Vagina (tissue), 2 donors: ENCODE measurements around the gene SORCS1. TPM values are rescaled to one million over a fixed set of nuclear protein-coding genes. Genes with fewer than 3 reads are reported as not detected.

Experiments used
- DNase-seq, 2 donors: peaks; one replicate each; pipeline ENCODE4 v3.0.0-alpha.2; 2017; ENCODE audit errors: extremely low spot score in 2 of 2
- H3K27ac ChIP-seq: fragments of 200-600 bp; sonication (generic); one replicate; pipeline ENCODE4 v1.5.1; 2019
- H3K27me3 ChIP-seq: fragments of 200-600 bp; sonication (generic); one replicate; pipeline ENCODE4 v1.5.1; 2019
- H3K36me3 ChIP-seq, 2 donors: fragments of 200-600 bp; sonication (generic); one replicate each; pipeline ENCODE4 v1.5.1; 2017 to 2019
- H3K4me1 ChIP-seq: fragments of 200-600 bp; sonication (generic); one replicate; pipeline ENCODE4 v1.5.1; 2019
- H3K4me3 ChIP-seq, 2 donors: fragments of 200-600 bp; sonication (generic); 1 replicate in 1 of 2; 2 replicates in 1 of 2; pipeline ENCODE4 v1.5.1; 2016 to 2019
- H3K9me3 ChIP-seq: fragments of 200-600 bp; sonication (generic); one replicate; pipeline ENCODE4 v1.5.1; 2019
- POLR2A ChIP-seq, 2 donors: fragments of 450-650 bp; IDR thresholded peaks; one replicate each; pipeline ENCODE4 v1.6.1; 2017; ENCODE audit warnings: antibody characterized with exemption in 2 of 2, mild to moderate bottlenecking in 2 of 2, moderate library complexity in 2 of 2
- POLR2AphosphoS5 ChIP-seq, 2 donors: sonication (generic); formaldehyde crosslinking; IDR thresholded peaks; one replicate each; pipeline ENCODE4 v1.9.0; 2017; ENCODE audit warnings: antibody characterized with exemption in 2 of 2, mild to moderate bottlenecking in 2 of 2, low read depth in 1 of 2; ENCODE audit not compliant: insufficient read depth in 1 of 2
- intact Hi-C: fragments of 100-400 bp; cut with DNase I; formaldehyde crosslinking; loops from one replicate; pipeline ENCODE4 v1.15.1; 2023
- total RNA-seq: library from RNA; depleted of rRNA; stranded (reverse); fragments of >200 nt; gene quantifications from one replicate; pipeline ENCODE4 v1.2.3, GENCODE V29; 2016
- TF ChIP-seq, protein P1 (sequence below), 3 experiments: fragments of 450-650 bp in 2 of 3; fragments of 200-600 bp in 1 of 3; sonication (generic) in 1 of 3; IDR thresholded peaks; one replicate each; pipeline ENCODE4 v1.5.1; 2017 to 2019; ENCODE audit warnings: antibody characterized with exemption in 3 of 3, mild to moderate bottlenecking in 2 of 3, moderate library complexity in 2 of 3

Gene SORCS1
- total RNA-seq, 1 donor from 2014 or later = 5.9 TPM

DNA sequence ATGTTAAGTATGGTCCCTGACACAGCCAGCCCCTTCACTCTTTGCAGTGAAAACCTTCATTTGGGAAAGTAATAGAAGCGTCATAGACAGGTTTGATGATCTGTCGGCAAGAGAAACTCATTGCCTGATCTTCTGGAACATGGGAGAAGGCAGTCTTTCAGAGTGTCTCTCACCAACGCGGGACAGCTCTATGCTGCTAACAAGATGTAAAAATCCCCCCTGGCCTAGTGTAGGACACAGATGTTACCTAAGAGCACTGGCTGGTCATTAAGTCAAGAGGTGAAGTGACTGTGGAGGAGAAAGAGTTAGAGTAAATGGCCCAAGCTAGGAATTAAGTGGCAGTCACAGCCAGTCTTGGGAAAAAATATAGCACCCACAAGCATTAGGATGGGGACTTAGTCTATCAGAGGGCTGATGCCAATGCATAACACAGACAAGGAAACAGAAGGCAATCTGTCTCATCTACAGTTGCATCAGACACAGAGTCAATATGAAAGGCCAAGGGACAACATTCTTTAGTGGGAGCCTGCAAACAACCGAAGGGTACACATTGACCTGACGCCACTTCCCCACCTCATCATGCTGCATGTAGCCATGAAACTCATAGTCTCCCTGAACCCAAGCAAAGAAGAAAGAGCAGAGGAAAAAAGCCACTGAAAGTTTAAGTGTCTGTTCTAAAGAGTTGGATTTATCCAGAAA lies 69.5 kb downstream of the SORCS1 start:
- no peaks in the 10 kb centered on the region for H3K9me3 ChIP-seq
- H3K4me1 ChIP-seq = no peaks in the 10 kb centered on the region
- no peaks in the 10 kb centered on the region for H3K36me3 ChIP-seq
- no peak for DNase-seq
- no peak overlapping the region for H3K27ac ChIP-seq
- no peak overlapping the region for H3K4me3 ChIP-seq
- H3K27me3 ChIP-seq = no peaks in the 10 kb centered on the region
- TF ChIP-seq, protein P1, sequence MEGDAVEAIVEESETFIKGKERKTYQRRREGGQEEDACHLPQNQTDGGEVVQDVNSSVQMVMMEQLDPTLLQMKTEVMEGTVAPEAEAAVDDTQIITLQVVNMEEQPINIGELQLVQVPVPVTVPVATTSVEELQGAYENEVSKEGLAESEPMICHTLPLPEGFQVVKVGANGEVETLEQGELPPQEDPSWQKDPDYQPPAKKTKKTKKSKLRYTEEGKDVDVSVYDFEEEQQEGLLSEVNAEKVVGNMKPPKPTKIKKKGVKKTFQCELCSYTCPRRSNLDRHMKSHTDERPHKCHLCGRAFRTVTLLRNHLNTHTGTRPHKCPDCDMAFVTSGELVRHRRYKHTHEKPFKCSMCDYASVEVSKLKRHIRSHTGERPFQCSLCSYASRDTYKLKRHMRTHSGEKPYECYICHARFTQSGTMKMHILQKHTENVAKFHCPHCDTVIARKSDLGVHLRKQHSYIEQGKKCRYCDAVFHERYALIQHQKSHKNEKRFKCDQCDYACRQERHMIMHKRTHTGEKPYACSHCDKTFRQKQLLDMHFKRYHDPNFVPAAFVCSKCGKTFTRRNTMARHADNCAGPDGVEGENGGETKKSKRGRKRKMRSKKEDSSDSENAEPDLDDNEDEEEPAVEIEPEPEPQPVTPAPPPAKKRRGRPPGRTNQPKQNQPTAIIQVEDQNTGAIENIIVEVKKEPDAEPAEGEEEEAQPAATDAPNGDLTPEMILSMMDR (IDR thresholded peaks at IDR 0.05) = no peak
- TF ChIP-seq POLR2AphosphoS5 (IDR thresholded peaks at IDR 0.05; ENCODE audit: insufficient read depth in 1 of 2, low read depth in 1 of 2) (no peak), POLR2A (IDR thresholded peaks at IDR 0.05) (no peak)
- intact Hi-C loops = no loop called here

DNA sequence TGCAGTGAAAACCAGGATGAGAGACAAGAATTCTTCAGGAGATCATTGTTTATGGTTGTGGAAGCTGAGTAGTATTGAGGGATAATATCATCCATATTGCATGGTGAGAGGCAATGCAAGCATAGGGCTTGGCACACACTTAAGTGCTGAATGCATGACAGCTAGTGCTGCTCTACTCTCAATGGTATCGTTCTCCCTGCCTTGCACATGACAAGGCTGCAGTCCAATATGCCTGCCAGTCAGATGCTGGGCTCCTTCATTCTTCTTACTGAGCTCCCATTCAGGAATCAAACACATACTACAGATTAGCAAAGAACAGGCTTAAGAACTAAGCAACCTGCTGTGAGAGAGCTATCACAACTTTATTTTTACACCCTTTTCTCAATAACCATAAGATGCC lies 72.2 kb downstream of the SORCS1 start:
- Histone ChIP-seq H3K27ac (no peak overlapping the region), H3K27me3 (no peaks in the 10 kb centered on the region), H3K4me3 (no peak overlapping the region), H3K9me3 (no peaks in the 10 kb centered on the region), H3K36me3 (no peaks in the 10 kb centered on the region), H3K4me1 (no peaks in the 10 kb centered on the region)
- TF ChIP-seq, protein P1 (IDR thresholded peaks at IDR 0.05) = no peak
- TF ChIP-seq POLR2A (IDR thresholded peaks at IDR 0.05) (no peak), POLR2AphosphoS5 (IDR thresholded peaks at IDR 0.05; ENCODE audit: insufficient read depth in 1 of 2, low read depth in 1 of 2) (no peak)
- no peak for DNase-seq
- intact Hi-C loops = no loop called here

DNA sequence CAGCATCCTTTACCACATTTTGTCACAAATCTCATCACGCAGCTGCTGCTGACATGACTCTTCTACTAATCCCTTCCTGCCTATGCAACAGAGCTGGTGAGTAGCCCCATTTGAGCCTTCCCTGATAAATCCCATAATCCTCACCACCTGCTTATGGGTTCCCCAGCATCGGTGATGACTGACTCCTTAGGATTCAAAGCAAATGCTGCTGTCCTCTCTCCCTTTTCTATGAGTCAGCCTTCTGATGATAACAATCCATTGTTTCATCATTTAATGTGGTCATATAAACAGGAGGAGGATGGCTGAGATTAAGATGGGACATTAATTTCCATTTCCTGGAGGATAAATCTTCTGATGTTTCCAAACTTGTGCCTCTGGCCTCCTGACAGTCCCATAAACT lies 73.4 kb downstream of the SORCS1 start:
- H3K4me1 ChIP-seq = no peaks in the 10 kb centered on the region
- intact Hi-C loops = no loop called here
- no peak for TF ChIP-seq POLR2A (IDR thresholded peaks at IDR 0.05)
- TF ChIP-seq POLR2AphosphoS5 (IDR thresholded peaks at IDR 0.05; ENCODE audit: insufficient read depth in 1 of 2, low read depth in 1 of 2) = no peak
- TF ChIP-seq, protein P1 (IDR thresholded peaks at IDR 0.05) = no peak
- H3K36me3 ChIP-seq = no peaks in the 10 kb centered on the region
- no peak overlapping the region for H3K4me3 ChIP-seq
- no peaks in the 10 kb centered on the region for H3K9me3 ChIP-seq
- no peaks in the 10 kb centered on the region for H3K27me3 ChIP-seq
- no peak for DNase-seq
- no peak overlapping the region for H3K27ac ChIP-seq

DNA sequence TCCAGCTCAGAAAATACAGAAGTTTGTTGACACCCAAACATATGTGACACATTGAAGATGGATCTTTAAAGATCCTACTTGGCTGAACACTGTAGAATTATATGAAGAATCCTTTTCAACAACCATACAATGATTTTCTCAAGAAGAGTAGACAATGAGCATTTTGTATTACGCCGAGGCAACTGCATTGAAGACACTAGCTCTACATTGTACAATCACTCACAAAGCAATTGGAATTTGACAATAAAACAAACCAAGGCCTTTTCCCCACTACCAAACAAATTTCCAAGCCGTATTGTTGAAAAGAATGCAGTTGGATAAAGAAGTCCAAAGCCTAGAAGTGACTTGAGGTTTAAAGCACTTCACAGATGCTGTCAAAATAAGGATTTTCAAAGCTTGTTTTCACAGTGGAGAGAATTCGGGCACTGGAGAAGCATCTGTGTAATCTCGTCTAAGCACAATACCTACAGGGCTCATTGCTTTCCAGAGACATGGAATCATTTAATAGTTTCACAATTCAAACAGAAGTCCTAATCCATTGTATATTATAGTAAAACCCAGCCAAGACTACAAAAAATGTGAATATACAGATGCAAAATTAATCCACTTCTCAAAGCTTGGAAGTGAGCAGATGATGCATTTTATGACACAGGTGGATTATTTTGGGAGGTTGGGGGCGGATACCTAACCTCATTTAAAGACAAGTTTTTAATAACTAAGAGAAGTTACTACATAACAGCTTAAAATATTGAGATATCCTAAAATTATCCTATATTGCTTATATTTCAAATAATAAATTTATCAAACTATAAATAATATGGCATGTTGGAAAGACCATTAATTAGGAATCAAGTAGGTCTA lies 78.6 kb downstream of the SORCS1 start:
- Histone ChIP-seq H3K36me3 (no peaks in the 10 kb centered on the region), H3K27ac (no peak overlapping the region), H3K9me3 (no peaks in the 10 kb centered on the region), H3K4me3 (no peak overlapping the region), H3K27me3 (no peaks in the 10 kb centered on the region), H3K4me1 (no peaks in the 10 kb centered on the region)
- no peak for TF ChIP-seq POLR2AphosphoS5 (IDR thresholded peaks at IDR 0.05; ENCODE audit: insufficient read depth in 1 of 2, low read depth in 1 of 2)
- intact Hi-C loops = no loop called here
- no peak for DNase-seq

DNA sequence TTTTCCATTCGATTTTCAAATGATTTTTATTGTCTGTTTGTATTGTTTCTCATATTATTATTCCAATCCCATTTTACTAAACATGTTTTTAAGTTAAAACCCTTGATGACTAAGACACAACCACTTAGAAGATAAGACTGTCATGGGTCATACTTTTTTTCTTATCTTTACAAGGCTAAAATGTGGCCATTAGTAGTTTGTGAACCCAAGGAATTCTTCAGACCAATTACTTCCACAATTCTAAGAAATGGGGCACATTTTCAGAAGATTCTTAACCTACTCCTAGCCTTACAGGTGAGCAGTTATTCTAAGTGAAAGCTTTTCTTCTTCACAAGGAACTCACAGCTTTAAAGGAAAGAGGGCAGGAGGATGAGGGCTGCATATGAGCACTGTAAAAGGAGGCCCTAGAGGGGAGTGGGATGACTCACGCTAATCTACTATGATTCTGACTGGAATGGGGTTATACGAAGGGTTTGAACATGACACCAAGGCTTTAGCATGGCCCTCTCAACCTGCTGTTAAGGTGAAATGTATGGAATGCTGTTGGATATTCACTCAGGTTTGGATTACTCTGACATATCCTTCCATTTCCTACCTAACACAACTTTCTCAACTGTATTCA lies 81.0 kb downstream of the SORCS1 start:
- TF ChIP-seq POLR2A (IDR thresholded peaks at IDR 0.05) (no peak), POLR2AphosphoS5 (IDR thresholded peaks at IDR 0.05; ENCODE audit: insufficient read depth in 1 of 2, low read depth in 1 of 2) (no peak)
- TF ChIP-seq, protein P1 (IDR thresholded peaks at IDR 0.05) = no peak
- intact Hi-C loops = no loop called here
- no peaks in the 10 kb centered on the region for H3K9me3 ChIP-seq
- H3K4me3 ChIP-seq = no peak overlapping the region
- no peak overlapping the region for H3K27ac ChIP-seq
- H3K36me3 ChIP-seq = no peaks in the 10 kb centered on the region
- no peaks in the 10 kb centered on the region for H3K27me3 ChIP-seq
- no peaks in the 10 kb centered on the region for H3K4me1 ChIP-seq
- no peak for DNase-seq
